HT-29 (cell line): ENCODE data around the gene CSF3. TPM values are rescaled to one million over a fixed set of nuclear protein-coding genes. Genes with fewer than 3 reads are reported as not detected.
"Not testable (repeated sequence)": the region's sequence is repeated elsewhere in the genome, so short reads cannot be mapped to it uniquely, and the experiment has no call there.

Source experiments
- DNase-seq: peaks from one replicate; pipeline ENCODE4 v3.0.0-alpha.2; 2015; ENCODE audit warnings: low spot score
- total RNA-seq: library from RNA; depleted of rRNA; stranded (reverse); fragments of >200 nt; shearing (Covaris generic); gene quantifications from 2 replicates; pipeline ENCODE4 v1.2.3, GENCODE V29; 2014

The CSF3 gene
- total RNA-seq, 1 experiment from 2014 or later = not detected

GRCh38 chr17:39997543-39997942 lies 17.7 kb upstream of the CSF3 start:
- DNase-seq = no peak

DNA sequence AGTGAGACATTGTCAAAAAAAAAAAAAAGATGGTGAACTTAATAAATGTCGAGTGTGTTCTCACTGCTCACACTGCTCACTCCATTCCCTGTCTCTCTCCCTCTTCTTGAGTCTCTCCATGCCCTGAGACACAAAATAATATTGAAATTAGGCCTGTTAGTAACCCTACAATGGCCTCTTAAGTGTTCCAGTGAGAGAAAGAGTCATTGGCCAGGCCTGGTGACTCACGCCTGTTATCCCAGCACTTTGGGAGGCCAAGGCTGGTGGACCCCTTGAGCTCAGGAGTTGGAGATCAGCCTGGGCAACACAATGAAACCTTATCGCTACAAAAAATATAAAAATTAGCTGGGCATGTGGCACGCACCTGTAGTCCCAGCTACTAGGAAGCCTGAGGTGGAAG lies 16.2 kb upstream of the CSF3 start:
- DNase-seq = no peak

GRCh38 chr17:40000161-40000560 lies 15.1 kb upstream of the CSF3 start:
- no peak for DNase-seq

GRCh38 chr17:40001335-40001734 lies 13.9 kb upstream of the CSF3 start:
- not testable (repeated sequence) for DNase-seq

DNA sequence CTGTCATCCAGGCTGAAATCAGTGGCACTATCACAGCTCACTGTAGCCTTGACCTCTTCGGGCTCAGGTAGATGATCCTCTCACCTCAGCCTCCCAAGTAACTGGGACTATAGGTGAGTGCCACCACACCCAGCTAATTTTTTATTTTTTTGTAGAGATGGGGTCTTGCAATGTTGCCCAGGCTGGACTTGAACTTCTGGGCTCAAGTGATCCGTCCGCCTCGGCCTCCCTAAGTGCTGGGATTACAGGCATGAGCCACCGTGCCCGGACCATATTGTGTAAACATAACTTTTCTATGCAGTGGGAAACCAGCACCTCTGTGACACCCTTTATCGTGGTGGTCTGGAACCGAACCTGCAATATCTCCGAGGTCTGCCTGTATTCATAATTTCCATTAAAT lies 11.2 kb upstream of the CSF3 start:
- no peak for DNase-seq

GRCh38 chr17:40004712-40005111 lies 10.5 kb upstream of the CSF3 start:
- DNase-seq = no peak

GRCh38 chr17:40005520-40005919 lies 9.7 kb upstream of the CSF3 start:
- no peak for DNase-seq

- DNase-seq = not testable (repeated sequence)
These were observed 4.2 kb upstream of the CSF3 start for GRCh38 chr17:40010946-40011500.

DNA sequence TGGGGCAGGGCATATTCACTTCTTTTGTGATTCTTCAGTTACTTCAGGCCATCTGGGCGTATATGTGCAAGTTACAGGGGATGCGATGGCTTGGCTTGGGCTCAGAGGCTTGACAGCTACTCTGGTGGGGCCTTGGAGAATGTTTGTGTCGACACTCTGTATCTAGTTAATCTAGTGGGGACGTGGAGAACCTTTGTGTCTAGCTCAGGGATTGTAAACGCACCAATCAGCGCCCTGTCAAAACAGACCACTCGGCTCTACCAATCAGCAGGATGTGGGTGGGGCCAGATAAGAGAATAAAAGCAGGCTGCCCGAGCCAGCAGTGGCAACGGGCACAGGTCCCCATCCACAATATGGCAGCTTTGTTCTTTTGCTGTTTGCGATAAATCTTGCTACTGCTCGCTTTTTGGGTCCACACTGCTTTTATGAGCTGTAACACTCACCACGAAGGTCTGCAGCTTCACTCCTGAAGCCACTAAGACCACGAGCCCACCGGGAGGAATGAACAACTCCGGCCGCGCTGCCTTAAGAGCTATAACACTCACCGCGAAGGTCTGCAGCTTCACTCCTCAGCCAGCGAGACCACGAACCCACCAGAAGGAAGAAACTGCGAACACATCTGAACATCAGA lies 3.1 kb upstream of the CSF3 start:
- DNase-seq = not testable (repeated sequence)

DNA sequence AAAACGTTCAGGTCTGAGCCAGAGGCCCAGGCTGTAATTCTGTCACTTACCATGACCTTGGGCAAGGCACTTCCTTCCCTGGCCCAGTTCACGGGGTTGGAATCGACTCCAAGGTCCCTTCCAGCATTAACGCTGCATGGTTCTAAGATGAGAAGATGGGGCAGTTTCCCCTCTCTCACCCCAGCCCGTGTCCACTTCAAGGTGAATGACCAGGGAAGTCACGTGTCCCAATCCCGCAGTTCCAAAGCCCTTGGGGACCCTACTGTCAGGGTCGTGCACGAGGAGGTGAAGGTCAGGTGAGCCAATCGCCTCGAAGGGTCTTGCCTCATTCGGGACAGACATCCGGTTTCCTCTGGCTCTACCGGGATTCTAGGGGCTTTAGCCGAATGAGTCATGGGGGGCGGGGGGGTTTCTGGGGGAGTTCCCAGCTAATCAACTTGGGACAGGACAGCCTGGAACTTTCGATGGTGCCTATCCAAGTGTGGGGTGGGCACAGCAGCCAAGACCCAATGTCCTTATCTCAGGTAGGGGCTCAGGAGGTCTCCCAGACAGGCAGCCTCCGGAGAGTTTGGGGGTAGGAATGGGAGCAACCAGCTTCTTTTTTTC lies 762 bp upstream of the CSF3 start:
- no peak for DNase-seq

- DNase-seq = no peak
These were observed 1.1 kb downstream of the CSF3 start for GRCh38 chr17:40015998-40016985.

DNA sequence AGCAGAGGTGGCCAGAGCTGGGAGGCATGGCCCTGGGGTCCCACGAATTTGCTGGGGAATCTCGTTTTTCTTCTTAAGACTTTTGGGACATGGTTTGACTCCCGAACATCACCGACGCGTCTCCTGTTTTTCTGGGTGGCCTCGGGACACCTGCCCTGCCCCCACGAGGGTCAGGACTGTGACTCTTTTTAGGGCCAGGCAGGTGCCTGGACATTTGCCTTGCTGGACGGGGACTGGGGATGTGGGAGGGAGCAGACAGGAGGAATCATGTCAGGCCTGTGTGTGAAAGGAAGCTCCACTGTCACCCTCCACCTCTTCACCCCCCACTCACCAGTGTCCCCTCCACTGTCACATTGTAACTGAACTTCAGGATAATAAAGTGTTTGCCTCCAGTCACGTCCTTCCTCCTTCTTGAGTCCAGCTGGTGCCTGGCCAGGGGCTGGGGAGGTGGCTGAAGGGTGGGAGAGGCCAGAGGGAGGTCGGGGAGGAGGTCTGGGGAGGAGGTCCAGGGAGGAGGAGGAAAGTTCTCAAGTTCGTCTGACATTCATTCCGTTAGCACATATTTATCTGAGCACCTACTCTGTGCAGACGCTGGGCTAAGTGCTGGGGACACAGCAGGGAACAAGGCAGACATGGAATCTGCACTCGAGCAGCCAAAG lies 2.3 kb downstream of the CSF3 start:
- DNase-seq = no peak

GRCh38 chr17:40018211-40019121 lies 3.2 kb downstream of the CSF3 start:
- no peak for DNase-seq

GRCh38 chr17:40019140-40019991 lies 4.1 kb downstream of the CSF3 start:
- no peak for DNase-seq

DNA sequence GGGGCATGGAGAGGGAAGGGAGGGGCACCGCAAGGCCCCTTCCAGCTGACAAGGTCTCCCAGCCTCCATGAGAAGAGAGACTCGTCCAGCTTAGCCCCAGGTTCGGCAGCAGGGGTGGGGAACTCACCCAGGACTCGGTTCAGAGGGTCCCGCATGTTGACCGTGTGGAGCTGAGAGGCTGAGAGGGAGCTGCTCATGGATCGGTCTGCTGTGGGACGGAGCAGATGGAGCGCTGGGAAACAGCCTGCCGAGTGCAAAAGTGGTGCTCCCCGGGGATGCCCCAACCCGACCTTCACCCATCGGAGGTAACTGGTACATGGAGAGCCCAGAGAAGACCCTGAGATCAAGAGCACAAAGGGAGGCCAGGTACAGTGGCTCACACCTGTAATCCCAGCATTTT lies 4.9 kb downstream of the CSF3 start:
- no peak for DNase-seq

GRCh38 chr17:40021451-40021971 lies 6.3 kb downstream of the CSF3 start:
- DNase-seq = no peak

- no peak for DNase-seq
These were observed 7.3 kb downstream of the CSF3 start for GRCh38 chr17:40022497-40022896.

DNA sequence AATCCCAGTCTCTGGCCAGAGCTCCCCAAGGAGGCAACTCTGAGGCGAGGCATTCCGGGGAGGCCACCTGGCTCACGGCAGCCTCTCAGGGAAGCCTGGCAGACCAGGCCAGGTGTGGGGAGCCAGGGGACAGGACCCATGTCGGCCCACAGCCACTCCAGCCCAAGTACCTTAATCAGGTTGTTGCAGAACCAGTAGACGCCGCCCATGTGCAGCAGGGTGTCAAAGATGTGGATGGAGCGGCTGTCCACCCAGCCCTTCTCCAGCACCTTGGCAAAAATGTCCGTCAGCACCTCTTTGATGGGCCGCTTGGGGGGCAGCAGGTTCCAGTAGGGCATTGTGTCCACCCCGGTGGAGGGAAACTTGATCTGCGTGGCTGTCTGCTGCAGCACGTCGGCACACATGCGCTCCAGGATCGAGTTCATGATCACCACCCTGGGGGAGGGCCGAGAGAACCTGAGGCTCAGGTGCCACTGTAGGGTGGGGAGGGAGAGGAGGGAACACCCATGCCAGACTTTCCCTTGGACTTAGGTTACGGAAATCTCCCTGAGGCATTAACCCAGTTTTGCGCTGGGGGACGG lies 7.8 kb downstream of the CSF3 start:
- peak; percentile 51 for DNase-seq
